Measurements from ENCODE around the gene ELF5.

The ELF5 gene

DNA sequence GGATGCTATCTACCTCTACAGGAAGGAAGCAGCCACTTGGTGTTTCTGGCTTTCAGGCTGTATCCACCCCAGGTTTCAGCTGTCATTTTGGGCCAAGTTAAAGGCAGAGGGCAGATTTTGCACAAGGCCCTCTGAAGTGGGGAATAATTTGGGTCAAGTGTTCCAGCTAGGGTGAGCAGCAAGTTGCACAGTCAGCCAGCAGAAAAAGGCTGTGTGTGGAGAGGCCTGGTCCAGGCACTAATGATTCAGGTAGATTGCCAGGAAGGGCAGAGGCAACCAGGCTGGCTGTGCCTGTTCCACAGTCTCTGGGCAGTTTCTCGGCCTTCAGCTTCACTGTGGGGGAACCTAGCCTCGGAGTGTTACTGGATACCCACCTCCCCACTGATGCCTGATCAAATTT is 8.6 kb upstream of the ELF5 start:
- DNase-seq (ENCODE audit: low read depth, low spot score): no peak

DNA sequence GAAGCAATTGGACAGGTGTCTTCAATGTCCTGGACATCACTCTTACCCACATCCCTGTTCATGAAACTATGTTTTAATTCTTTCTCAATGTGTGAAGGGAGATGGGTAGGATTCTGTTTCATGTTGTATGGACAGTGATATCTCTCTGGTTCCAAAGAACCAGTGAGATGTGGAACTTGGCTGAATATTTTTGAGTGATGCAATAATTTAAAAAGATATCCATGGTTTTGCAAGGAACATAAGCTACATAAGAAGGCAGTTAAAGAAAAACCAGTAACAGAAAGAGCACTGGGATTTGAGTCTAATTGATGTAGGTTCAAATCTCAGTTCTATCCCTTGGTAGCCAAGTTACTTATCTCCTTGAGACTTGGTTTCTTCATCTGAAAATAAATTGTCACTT is 7.7 kb upstream of the ELF5 start:
- DNase-seq (ENCODE audit: low read depth, low spot score): no peak

DNA sequence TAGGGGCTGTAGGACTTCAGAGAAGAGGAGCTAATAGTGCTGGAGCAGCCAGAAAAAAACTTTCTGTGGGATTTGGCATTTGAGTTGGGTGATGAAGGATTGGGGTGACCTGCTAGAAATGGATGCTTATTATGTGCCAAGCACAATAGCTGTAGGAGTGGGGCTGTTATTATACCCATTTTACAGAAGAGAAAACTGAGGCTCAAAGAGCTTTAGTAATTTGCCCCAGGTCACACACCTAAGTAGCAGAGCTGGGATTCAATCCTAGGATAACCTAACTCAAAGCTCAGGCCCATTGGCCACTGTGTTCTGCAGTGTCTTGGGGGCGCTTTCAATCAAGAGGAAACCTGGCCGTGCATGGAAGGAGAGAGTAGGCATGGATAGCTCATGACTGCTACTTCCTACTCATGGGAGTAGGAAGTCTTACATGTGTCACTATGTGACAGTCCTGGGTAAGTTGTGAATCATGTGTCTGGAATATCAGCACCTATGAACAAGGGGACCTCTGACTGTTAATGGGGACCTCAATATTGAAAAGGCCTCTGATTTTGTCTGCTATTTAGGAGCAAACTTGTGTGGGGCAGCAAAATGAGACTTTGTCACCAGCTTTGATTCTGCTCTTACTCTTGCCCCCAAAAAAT is 6.1 kb upstream of the ELF5 start:
- no peak for DNase-seq (ENCODE audit: low read depth, low spot score)

DNA sequence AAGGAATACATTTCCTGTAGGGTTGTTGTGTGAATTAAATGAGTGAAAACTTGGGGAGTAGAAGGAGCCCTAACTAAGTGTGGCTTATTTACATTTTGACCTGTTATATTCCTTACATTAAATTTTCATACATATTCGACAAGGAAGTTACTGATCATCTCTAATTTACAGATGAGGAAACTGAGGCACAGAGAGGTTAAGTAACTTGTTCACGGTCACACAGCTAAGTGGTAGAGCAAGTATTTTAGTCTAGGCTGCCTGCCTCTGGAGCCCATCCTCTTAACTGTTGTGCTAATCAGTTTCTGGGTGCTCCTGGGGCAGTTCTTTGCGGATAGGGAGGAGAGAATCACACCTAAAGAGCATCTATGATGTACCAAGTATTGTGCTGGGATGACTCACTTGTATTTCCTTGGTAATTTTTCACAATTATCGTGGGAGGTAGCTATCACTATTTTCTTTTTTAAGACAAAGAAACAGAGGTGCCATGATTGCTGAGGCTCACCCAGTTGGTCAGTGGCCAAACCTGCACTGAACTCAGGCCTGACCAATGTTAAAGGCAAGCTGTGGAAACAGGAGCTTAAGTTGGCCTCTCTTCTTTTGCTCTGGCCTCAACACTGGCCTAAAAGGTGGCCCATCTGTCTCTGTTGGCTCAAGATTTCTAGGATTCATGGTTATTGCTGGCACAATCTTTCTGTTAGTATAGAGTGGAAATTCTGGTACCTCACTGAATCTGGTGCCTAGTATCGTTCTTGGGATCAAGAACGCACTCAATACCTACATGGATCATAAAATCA is 2.9 kb upstream of the ELF5 start:
- no peak for DNase-seq (ENCODE audit: low read depth, low spot score)

DNA sequence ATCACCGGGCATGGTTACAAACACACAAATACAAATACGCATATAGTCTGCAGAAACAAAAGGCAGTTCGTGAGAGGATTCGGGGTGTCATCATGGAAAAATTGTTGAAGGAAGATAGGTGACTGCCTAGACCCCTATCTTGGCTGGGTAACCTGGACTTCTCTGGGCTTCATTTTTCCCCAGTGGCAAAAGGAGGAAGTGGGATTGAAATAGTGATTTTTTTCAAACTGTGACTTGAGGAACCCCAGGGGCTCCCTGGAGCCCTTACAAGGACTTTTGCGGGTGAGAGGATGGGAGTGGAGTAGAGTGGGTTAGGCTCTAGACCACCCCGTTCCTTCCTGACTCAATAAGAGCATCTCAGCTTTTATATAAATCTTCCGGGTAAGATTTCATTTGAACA is 1.0 kb upstream of the ELF5 start:
- DNase-seq (ENCODE audit: low read depth, low spot score): no peak

DNA sequence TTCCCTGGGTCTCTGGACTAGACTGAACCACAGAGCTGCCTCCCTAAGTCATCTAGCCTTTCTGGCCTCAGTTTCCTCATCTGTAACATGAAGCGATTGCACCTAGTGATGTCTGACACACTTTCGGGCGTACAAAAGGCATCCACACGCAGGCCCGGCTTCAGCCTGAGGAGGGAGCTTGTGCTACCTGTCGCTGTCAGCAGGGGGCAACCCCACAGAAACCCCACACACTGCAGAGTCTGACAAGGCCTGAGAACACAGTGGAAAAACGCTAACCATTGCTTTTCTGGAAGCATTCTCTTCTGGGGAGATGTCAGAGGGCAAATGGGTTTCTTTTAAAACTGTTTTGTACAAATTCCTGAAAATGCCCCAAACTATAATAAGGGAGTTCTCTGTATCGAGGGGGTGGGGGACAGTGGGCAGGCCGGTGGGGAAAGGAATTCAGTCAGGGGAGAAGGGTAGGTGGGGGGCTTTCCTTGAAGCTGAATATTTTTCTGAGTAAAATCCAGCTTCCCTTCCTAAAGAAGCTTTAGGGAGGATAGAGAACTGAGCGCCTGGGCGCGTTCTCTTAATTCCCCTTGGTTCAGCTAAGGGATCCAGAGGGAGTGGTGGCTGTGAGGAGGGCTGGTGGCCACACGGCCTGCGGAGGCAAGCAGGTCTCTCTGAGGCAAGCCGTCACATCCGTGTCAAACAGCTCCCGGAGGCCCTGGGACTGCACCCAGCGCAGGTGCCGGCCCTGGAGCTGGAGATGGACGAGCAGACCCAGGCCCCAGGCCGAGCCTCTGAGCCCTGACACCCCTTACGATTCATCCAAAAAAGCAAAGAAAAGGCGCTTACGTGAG is 533 bp downstream of the ELF5 start:
- DNase-seq (ENCODE audit: low read depth, low spot score): peak; percentile 8

DNA sequence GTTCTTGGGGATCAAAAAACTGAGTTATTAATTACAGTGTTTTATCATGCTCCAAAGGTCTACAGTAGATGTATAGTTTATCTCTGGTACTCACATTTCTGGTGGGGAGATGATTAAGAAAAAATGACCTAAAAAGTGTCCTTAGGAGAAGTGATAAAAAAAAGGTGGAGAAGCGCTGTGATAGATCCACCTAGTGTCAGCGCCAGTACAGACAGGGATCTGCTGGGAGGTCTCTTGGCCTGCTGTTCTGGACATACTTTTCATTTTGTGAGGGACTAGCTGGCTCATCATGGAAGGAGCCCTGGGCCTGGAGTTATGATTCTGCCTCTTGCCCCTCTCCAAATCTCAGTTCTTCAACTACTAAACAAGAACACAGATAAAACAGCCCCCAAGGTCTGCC is 2.9 kb downstream of the ELF5 start:
- DNase-seq (ENCODE audit: low read depth, low spot score): no peak

DNA sequence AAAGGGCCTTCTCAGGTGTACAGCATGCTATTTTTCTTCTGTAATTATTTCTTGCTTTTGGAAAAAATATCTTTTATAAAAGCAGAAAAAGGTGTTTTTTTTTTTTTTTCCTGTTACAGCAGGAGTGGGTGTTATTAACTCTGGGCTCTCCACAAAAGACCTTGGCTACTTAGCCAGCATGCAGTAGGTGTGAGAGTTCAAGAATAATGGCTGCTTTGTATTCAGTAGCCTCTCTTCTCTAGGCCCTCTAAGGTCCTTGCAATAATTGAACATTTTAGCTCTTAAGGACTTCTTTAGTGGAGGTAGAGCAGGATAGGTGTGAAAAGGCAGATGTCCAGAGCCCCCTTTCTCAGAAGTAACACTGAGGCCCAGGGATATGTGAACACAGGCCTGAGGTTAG is 3.4 kb downstream of the ELF5 start:
- DNase-seq (ENCODE audit: low read depth, low spot score): no peak

DNA sequence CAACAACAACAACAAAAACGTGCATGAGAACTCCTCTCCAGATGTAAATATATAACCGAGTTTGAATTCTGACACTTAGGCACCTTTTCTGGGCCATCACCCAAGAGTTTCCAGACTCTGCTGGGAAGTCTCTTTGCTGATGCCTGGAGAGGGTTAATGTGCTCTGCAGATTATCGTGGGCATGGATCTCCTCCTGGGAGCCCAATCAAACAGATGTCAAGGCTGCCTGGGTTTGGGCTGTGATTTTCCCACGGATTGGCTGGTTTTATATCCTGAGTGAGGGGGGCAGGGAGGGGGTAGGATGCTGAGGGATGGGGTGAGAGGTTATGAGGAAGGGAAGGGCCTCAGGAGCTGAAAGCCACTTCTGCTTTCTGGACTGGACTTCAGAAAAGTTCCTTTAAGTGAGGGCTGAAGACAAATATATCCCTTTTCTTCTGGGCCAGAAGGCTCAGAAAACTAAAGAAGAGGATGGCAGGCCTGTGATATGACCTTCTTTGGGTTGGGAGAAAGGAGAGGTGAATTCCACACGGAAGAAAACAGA is 4.2 kb downstream of the ELF5 start:
- no peak for DNase-seq (ENCODE audit: low read depth, low spot score)

DNA sequence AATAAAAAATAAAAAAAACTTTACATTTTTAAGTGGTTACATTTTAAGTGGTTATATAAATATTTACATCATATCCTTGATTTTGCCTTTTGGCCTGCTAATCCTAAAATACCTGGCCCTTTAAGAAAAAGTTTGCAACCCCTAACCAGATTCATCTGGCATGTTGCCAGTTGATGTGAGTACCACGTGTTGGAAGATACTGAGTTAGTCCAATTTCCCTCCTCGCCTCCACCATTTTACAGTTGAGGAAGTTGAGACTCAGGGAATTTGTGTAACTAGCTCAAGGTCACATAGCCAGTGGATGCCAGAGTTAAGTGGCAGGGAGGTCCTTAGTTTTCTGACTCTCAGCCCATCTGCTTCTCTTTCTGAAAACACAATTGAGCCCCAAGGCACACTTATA is 5.1 kb downstream of the ELF5 start:
- no peak for DNase-seq (ENCODE audit: low read depth, low spot score)

DNA sequence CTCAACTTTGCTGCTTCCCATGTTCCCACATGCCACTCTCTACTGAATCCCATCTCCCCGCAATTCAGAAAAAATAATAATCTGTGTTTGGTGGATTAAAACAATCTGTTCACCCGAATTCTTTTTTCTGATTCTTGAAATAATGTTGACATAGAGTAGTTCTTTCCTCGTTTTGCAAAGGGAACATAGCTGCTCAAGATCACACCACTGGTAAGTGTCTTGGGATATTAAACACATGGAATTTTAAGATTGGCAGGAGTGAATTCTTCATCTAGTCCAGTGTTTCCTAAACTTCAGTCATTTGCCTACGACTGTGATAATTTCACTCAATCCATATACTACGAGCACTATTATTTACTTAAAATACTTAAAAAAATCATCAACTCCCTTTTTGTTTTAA is 6.0 kb downstream of the ELF5 start:
- DNase-seq (ENCODE audit: low read depth, low spot score): no peak

DNA sequence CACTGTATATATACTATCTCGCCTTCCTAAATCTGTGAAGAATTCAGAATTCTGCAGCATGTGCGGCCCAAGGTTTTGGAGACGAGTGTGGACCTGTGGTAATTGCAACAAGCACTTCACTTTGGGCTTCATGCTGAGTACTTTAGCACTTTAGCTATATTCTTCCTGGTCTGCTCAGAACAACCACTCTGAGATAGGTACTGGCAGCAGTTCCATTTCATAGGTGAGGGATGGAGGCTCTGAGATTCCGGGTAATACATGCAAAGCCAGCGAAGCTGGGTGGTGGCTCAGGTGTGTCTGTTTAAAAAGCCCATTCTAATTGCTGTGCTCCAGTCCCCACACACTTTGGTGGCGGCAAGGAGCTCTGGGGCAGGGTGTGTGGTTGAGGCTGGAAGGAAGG is 6.4 kb downstream of the ELF5 start:
- DNase-seq (ENCODE audit: low read depth, low spot score): no peak

DNA sequence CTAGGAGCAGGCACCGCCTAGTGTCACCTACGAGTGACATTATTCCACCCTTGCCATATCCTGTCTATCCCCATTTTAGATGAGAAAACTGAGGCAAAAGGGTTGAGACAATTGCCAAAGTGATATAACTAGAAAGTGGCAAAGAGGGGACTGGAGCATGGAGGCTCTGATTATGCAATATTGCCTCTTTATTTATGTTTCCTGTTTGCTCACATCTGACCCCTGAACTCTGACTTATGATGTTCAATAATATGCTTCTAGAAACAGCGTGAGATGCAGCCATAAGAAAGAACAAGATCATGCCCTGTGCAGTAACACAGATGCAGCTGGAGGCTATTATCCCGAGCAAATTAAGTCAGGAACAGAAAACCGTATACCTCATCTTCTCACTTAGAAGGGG is 7.7 kb downstream of the ELF5 start:
- DNase-seq (ENCODE audit: low read depth, low spot score): no peak

DNA sequence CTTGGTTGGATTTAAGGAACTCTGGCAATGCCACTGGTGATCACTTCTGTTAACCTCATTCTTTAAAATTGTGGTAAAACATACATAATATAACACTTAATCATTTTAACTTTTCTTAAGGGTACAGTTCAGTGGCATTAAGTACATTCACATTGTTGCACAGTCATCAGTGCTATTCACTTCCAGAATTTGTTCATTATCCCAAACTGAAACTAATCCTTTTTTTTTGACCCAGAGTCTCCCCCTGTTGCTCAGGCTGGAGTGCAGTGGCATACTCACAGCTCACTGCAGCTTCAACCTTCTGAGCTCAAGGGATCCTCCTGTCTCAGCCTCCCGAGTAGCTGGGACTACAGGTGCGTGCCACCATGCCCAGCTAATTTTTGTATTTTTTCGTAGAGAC is 10.6 kb downstream of the ELF5 start:
- DNase-seq (ENCODE audit: low read depth, low spot score): no peak

DNA sequence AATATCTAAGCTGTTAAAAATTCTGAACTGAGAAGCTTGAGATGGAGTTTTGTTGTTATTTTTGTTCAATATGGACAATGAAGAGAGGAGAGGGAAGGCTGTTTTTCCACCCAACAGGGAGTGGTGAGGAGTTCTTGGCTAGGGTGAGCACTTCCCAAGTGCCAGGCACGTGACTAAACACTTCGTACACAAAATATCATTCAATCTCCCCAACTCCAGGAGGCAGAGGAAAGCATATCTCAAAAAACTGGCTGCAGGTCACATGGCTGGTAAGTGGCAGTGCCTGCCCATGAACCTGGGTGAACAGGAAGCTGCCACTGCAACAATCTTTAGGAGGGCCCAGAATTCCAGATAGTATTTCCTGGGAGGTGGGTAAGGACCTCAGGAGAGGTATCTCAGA is 11.6 kb downstream of the ELF5 start:
- DNase-seq (ENCODE audit: low read depth, low spot score): no peak

DNA sequence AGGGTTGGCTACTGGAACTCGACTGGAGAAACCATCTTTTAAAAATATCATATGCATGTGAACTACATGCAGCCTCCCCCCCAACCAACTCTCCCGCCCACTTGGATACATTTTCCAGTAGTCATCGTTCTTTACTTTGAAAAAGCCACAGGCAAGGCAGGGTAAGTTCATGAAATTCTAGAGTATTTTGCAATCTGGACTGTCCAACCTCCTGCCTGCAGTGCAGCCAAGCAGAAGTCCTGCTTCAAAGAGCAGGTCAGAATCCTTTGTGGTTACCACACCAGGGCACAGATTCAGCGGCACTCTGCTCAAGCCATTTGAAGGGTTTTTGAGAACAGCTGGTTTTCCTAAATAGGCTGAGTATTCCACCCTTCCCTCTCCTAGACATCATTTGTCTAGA is 12.1 kb downstream of the ELF5 start:
- DNase-seq (ENCODE audit: low read depth, low spot score): no peak

DNA sequence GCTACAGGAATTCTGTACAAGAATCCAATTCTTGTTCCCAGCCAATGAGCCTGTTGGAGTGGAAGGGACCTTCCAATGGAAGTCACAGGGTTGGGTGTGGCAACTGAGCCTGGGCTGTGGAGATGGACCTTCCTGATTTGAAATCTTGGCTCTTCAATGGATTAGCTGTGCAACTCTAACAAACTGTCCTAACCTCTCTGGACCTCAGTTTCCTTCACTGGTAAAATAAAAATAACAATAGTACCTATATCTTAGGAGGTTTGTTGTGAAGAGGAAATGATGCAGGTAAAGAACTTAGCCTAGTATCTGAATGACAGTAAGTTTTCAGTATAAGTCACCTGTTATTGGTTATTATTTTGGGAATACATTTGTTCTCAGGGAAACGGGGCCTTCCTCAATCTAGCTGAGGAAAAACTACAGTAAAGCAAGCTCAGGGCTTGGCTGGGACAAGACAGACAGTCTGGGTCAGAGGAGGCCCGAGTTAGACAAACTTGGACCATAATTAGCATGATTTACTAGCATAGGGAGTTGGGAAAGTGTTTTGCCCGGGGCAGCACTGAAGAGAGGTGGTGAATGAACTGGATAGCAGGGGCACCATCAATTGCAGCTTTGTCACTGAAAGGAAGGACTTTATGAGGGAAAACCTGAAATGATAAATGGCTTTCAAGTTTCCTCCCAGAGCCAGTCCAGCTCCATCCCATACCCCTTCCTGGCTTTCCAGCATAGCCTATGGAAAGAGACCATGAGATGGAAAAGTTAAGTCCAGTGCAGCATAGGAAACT is 13.7 kb downstream of the ELF5 start:
- DNase-seq (ENCODE audit: low read depth, low spot score): no peak

DNA sequence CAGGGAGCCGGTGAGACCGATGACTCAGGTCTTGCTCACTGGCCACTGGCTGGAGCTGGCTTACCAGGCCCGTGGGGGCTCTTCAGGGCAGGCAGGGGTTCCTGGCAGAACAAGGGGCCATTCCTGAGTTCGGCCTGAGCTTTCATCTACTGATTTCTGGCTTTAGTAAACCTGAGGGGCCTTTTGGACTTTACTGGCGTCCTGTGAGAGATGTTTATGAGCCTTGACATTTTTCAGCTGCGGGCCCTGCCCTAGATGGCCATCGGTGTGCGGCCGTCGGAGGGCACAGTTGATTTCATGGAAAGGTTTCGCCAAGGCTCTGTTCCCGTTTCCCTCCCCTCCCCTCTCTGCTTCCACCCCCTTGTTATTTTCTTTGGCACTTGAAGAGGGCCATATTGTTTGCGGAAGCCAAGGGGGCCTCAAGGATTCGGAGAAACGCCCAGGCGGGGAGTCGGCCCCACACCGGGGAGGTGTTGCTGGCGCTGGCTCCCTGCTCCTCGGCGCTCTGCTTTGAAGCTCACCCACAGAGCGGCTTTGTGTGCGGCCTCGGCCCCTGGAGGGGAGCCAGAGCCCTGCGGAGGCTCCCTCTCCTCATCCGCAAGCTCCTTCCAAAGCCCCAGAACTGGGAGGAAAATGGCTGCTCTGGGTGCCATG is 17.7 kb downstream of the ELF5 start:
- DNase-seq (ENCODE audit: low read depth, low spot score): no peak

DNA sequence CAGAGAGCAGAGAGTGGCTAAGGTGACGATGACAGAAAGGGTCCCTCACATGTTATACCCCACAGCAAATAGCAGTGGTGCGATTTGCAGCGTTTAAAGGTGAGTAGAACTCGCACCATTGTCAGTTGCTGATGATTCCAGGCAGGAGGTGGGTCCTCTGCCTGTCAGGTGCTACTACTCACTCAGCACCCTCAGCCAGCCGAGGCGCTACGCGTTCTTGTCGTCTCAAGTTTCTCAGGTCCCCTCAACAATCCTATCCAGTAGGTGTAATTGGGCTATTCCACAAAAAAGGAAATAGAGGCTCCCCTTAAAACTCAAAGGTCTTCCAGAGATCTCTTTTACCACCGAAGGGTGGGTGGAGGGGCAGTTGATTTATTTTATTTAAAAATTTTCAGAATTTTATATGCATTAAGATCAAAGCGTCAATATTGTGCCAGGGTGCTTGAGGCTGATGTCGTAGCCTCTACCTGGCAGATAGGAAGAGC is 18.3 kb downstream of the ELF5 start:
- DNase-seq (ENCODE audit: low read depth, low spot score): no peak

DNA sequence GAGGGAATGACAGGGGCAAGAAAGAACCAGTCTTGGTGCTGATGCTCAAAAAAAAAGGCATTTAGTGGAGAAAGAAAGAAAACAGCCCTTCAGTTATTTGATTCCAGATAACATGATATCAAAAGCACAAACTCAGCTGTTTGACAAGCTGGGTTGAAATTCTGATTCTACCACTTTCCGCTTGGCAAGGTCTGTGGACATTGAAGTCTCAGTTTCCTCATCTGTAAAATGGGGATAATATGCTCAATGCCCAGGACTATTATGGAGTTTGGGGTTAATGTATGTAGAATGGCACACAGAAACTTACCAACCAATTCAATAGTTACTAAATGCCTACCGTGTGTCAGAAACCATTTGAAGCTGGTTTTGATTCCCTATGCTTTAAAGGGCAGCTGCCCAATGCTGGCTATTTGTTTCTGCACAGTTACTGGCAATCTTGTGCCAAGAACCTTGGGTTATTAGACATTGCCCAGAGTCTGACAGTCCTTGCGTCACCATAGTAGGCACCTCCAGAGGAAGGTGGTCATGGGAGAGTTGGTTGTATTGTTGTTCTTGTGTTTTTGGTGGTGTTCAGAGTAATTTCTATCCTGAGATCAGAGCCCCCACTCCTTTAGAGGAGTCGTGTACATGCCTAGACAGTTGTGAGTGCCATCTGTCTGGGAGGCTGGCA is 19.5 kb downstream of the ELF5 start:
- DNase-seq (ENCODE audit: low read depth, low spot score): no peak

Measured in activated CD4-positive, CD25-positive, alpha-beta regulatory T cell treated with anti-CD3 and anti-CD28 coated beads, Interleukin-2, amount 50 U/mL, for 16 hours (primary cell).